LNCaP clone FGC (cell line): ENCODE results near the gene MACROD2.

Source experiments
- DNase-seq: peaks from one replicate; pipeline ENCODE4 v3.0.0-alpha.2; 2011; ENCODE audit warnings: low read depth
- H3K4me3 ChIP-seq: 2 replicates; pipeline ENCODE4 v1.5.1; 2011; ENCODE audit warnings: mild to moderate bottlenecking, low read depth, low read length, control low read depth
- TF ChIP-seq, protein P1 (sequence below): IDR thresholded peaks from 2 replicates; pipeline ENCODE4 v1.5.1; 2012; ENCODE audit warnings: mild to moderate bottlenecking; ENCODE audit not compliant: control insufficient read depth, insufficient read depth; ENCODE audit errors: extremely low read depth

Gene MACROD2

DNA sequence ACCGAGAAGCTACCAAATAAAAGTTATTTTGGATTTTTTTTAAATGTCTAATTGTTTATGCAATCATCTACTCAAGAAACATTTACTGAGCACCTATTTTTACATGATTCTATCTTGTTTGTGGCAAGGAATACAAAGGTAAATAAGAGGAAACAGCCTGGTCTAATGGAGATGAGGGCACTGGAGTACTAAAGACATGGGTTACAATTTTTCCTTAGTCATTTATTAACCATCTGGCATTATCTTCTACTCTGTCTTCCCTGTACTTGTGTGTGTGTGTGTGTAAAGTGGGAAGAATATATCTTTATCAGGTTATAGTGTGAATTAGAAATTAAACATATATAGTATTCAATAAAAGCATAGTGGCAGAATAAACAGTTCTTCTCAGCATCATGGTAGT is 797.6 kb downstream of the MACROD2 start:
- no peak overlapping the region for H3K4me3 ChIP-seq
- TF ChIP-seq, protein P1, sequence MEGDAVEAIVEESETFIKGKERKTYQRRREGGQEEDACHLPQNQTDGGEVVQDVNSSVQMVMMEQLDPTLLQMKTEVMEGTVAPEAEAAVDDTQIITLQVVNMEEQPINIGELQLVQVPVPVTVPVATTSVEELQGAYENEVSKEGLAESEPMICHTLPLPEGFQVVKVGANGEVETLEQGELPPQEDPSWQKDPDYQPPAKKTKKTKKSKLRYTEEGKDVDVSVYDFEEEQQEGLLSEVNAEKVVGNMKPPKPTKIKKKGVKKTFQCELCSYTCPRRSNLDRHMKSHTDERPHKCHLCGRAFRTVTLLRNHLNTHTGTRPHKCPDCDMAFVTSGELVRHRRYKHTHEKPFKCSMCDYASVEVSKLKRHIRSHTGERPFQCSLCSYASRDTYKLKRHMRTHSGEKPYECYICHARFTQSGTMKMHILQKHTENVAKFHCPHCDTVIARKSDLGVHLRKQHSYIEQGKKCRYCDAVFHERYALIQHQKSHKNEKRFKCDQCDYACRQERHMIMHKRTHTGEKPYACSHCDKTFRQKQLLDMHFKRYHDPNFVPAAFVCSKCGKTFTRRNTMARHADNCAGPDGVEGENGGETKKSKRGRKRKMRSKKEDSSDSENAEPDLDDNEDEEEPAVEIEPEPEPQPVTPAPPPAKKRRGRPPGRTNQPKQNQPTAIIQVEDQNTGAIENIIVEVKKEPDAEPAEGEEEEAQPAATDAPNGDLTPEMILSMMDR: no peak
- no peak for DNase-seq

DNA sequence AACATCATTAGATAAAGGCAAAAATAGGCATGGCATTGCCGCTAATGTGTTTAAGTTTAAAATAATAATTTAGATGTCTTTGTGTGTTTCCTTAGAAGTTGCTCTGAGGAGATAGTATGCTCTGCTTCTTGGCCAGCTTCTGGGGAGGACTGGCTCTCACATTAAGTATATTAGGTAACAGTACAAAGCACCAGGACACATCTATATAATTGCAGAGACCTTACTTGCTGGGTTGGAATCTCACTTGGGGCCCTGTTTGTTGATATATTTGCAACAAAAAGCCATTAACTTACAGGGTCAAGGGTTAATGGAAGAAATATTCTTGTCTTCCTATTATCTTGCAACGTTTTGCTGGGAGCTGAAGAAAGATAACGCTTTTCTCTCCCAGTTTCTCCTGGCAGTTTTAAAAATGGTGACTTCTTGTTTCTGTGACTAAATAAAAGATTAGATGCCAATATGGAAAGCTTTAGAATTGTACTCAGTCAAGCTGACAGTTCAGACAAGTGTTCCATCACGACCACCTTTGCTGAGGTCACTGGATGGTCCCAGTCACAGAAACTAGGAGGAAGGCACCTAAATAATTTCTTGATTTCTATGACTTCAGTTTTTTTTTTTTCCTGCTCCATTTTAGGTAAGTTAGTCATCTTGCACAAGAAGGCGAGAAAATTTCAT is 804.4 kb downstream of the MACROD2 start:
- DNase-seq: no peak
- TF ChIP-seq, protein P1: no peak
- no peak overlapping the region for H3K4me3 ChIP-seq

DNA sequence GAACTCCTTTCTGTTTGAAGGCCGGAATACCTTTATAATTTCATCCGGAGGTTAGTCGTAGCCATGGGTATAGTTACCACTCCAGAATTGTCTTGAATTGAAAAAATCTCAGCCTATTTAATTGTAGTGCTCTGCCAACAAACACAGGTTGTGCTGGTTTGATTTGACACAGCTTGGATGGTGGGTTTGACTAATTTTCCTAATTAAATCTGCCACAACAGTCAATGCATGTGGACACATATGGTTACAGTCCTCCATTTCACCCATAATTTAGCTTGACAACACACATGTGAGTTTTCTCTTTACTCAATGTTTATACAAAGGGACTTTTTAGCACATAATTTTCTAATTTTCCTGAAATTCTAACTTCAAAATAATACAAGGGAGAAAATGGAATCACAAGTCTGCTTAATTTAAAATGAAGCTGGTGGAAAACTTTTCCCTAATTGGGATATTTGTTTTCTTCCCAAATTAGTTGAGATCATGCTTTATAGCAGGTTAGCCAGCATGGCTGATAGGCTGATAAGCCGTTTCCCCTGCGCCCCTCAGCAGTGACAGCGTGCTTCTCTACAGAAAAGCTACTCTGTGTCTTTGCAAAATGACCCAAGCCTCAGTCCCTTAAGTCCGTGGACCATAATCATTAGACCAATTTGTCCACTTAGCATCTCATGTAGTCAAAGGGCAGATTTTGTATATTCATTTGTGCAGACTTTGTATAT is 805.5 kb downstream of the MACROD2 start:
- no peak overlapping the region for H3K4me3 ChIP-seq
- TF ChIP-seq, protein P1: no peak
- no peak for DNase-seq

DNA sequence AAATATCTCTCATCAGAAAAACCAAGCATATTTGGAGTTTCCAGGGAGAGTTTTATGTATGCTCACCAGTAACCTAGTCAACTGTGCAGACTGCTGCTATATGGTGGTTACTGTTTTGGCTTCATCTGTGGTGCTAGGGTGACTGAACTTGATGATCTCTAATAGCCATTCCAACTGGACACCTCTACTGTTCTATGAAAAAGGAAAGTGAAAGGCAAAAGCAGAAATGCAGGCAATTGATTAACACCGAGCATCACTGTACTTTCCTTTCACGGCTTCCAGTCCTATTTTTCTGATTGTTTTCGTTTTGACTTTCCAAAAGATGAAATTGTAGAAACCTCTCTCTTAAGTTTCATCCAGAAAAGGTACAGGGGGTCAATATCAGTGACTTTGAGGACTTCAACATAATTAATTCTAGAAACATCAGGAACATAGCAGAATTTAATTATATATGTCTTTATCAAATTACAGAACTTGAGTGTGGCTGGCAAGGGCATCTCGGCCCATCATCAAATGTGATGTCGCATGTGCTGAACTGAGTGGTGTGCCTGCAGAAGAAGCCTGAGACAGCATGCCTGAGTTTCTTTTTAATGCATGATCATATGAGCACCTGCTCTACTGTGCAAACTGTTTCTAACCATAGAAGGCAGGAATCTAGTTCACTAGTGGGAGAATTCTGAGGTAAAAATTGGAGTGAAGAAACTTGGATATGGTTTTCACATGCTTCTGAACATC is 806.4 kb downstream of the MACROD2 start:
- no peak overlapping the region for H3K4me3 ChIP-seq
- TF ChIP-seq, protein P1: no peak

DNA sequence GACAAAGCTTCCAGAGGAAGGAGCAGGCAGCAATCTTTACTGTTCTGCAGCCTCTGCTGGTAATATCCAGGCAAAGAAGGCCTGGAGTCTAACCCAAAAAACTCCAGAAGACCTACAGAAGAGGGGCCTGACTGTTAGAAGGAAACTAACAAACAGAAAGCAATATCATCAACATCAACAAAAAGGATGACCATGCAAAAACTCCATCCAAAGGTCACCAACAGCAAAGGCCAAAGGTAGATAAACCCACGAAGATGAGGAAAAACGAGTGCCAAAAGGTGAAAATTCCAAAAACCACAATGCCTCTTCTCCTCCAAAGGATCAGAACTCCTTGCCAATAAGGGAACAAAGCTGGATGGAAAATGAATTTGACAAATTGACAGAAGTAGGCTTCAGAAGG is 811.9 kb downstream of the MACROD2 start:
- no peak overlapping the region for H3K4me3 ChIP-seq
- no peak for DNase-seq
- TF ChIP-seq, protein P1: no peak

More for the DNA sequence above, 806.4 kb downstream of the MACROD2 start:
- no peak for DNase-seq

DNA sequence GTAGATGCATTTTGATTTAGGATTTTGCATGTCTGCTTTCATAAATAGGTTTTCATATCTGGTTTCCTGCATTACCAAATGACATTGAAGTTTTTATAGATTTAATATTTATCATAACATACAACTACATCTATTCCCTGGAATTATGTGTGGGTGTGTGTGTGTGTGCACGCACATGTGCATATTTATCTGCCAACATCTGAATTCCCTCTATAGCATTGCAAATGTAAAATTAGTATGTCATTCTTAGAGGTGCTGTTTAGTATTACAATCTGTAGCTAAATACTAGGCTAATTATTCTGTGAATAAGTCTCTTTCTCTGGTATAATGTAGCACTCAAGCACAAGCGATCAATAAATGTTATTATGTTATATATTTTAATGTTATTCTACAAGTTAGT is 820.0 kb downstream of the MACROD2 start:
- no peak overlapping the region for H3K4me3 ChIP-seq
- no peak for DNase-seq
- TF ChIP-seq, protein P1: no peak
